Endothelial cell (in vitro differentiated cells): ENCODE measurements around the gene LDLRAP1. TPM values are rescaled to one million over a fixed set of nuclear protein-coding genes. Genes with fewer than 3 reads are reported as not detected.

ENCODE experiments used
- DNase-seq: peaks from one replicate; pipeline ENCODE4 v3.0.0; 2021; ENCODE audit warnings: low spot score
- H3K27ac Mint-ChIP-seq: one replicate; pipeline ENCODE4 v1.8.0; 2021; ENCODE audit warnings: mixed read lengths, inconsistent platforms; ENCODE audit not compliant: unreplicated experiment
- H3K27me3 Mint-ChIP-seq: one replicate; pipeline ENCODE4 v1.8.0; 2021; ENCODE audit warnings: mild to moderate bottlenecking, moderate library complexity, mixed read lengths, inconsistent platforms; ENCODE audit not compliant: unreplicated experiment
- H3K36me3 Mint-ChIP-seq: one replicate; pipeline ENCODE4 v1.8.0; 2021; ENCODE audit warnings: mild to moderate bottlenecking, low read depth, mixed read lengths, inconsistent platforms; ENCODE audit not compliant: unreplicated experiment
- H3K4me1 Mint-ChIP-seq: one replicate; pipeline ENCODE4 v1.8.0; 2021; ENCODE audit warnings: mild to moderate bottlenecking, mixed read lengths, inconsistent platforms; ENCODE audit not compliant: unreplicated experiment
- H3K4me3 Mint-ChIP-seq: one replicate; pipeline ENCODE4 v1.8.0; 2021; ENCODE audit warnings: mild to moderate bottlenecking, mixed read lengths, inconsistent platforms; ENCODE audit not compliant: unreplicated experiment
- H3K9me3 Mint-ChIP-seq: one replicate; pipeline ENCODE4 v1.8.0; 2021; ENCODE audit warnings: mixed read lengths, inconsistent platforms; ENCODE audit not compliant: unreplicated experiment
- CTCF ChIP-seq: fragments of 200-600 bp; sonication (generic); IDR thresholded peaks from one replicate; pipeline ENCODE4 v1.5.0; 2021; ENCODE audit warnings: antibody characterized with exemption; ENCODE audit not compliant: unreplicated experiment
- total RNA-seq: library from RNA; stranded (reverse); fragmentation: NEBNext Ultra II Directional; extraction: Animal tissue kit (Norgen Biotek cat#: 25700); gene quantifications from one replicate; pipeline ENCODE4 v1.2.1, GENCODE V29; 2021; ENCODE audit not compliant: unreplicated experiment

The LDLRAP1 gene
- total RNA-seq, 1 donor from 2014 or later, result 23.5 TPM

DNA sequence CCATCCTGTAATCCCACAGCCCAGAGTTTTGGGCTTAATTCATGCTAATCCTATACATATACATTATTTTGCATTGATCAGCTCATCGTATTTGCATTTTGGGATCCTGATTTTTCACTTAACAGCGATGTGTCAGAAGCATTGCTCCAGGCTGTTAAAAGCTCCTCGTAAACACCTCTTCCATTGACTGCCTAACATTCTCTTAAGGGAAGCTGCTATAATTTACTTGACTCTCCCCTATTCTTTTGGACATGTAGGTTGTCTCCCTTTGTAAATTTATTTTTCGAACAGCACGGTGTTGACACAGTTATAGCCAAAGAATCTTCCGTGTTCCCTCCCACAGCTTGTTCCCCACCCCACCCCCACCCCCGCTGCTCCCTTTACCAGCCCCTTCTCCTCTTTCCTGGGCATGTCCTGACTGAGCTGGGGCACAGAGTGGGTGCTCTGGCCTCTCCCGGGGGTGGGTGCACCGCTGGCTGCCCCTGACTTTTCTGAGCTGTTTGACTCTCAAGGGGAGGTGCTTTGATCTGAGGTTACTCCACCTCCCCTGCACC lies 22.8 kb downstream of the LDLRAP1 start:
- TF ChIP-seq CTCF, result no peak
- peaks cover 20% of the 10 kb centered on the region for H3K4me1 Mint-ChIP-seq

GRCh38 chr1:25566730-25567341 lies 23.4 kb downstream of the LDLRAP1 start:
- H3K27ac Mint-ChIP-seq, result no peak overlapping the region
- H3K4me3 Mint-ChIP-seq, result no peak overlapping the region
- no peak for DNase-seq
- H3K36me3 Mint-ChIP-seq, result peaks cover 12% of the 10 kb centered on the region
- TF ChIP-seq CTCF, result no peak
- H3K27me3 Mint-ChIP-seq, result peaks cover 22% of the 10 kb centered on the region
- H3K4me1 Mint-ChIP-seq, result peaks cover 14% of the 10 kb centered on the region
- H3K9me3 Mint-ChIP-seq, result no peaks in the 10 kb centered on the region

More for the DNA sequence above, 22.8 kb downstream of the LDLRAP1 start:
- Mint-ChIP-seq H3K27me3 (peaks cover 21% of the 10 kb centered on the region), H3K4me3 (peak overlapping the region; percentile 68), H3K36me3 (peaks cover 12% of the 10 kb centered on the region), H3K9me3 (no peaks in the 10 kb centered on the region), H3K27ac (no peak overlapping the region)
- no peak for DNase-seq

GRCh38 chr1:25567710-25568089 lies 24.3 kb downstream of the LDLRAP1 start:
- no peak for TF ChIP-seq CTCF
- Mint-ChIP-seq H3K27me3 (peaks cover 22% of the 10 kb centered on the region), H3K4me3 (peak overlapping the region; percentile 51), H3K4me1 (peaks cover 11% of the 10 kb centered on the region), H3K36me3 (peaks cover 12% of the 10 kb centered on the region), H3K27ac (peak overlapping the region; percentile 78), H3K9me3 (no peaks in the 10 kb centered on the region)
- DNase-seq, result no peak

DNA sequence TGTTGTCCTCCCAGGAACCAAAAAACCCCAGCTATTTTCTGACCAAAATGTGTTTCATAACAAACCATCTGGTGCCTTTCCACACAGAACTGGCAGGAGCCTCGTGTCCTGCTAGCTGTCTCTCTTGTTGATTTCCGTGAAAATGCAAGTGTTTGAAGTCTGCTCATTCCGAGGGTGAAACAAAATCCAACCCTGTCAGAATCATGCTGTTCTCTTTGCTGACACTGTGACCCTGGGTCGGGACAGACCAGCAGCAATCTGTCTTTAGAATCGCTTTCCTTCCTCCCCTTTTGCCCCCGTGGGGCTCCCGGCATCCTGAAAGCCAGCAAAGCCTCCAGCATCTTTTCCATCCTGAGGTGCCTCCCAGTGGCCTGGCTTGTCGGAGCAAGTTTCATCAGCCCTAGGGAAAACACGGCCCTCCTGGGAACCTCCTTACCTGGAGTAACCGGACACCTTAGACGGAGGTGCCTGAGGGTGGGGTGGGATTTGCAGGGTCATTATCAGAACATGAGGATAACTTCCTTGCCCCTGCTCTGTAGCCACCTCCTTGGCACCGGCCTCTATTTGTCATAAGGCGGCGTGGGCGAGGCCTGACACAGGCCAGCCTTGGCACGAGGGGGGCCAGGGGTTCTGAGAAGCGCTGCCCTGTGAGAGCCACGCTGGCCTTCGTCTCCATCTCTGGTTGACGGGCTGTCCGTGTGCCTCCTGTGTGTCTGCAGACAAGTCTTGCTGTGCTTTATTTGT lies 24.9 kb downstream of the LDLRAP1 start:
- H3K9me3 Mint-ChIP-seq, result no peaks in the 10 kb centered on the region
- H3K27ac Mint-ChIP-seq, result peak overlapping the region; percentile 78
- peaks cover 12% of the 10 kb centered on the region for H3K36me3 Mint-ChIP-seq
- DNase-seq, result no peak
- peak overlapping the region; percentile 51 for H3K4me3 Mint-ChIP-seq
- no peak for TF ChIP-seq CTCF
- peaks cover 22% of the 10 kb centered on the region for H3K27me3 Mint-ChIP-seq
- H3K4me1 Mint-ChIP-seq, result peaks cover 8% of the 10 kb centered on the region
